GM23338 (cell line): ENCODE data around the gene PPP2R1B. TPM values are rescaled to one million over a fixed set of nuclear protein-coding genes. Genes with fewer than 3 reads are reported as not detected.

Experiments
- ATAC-seq: fragments of 200-7000 bp; cut with Tn5 transposase; 3 replicates; pipeline ENCODE4 v1.9.1; 2020
- DNase-seq: peaks from one replicate; pipeline ENCODE4 v3.0.0-alpha.2; 2015; ENCODE audit warnings: low spot score
- H2AFZ ChIP-seq: fragments of 200-600 bp; sonication (generic); 2 replicates; pipeline ENCODE4 v1.8.0; 2016; ENCODE audit warnings: antibody characterized with exemption, mild to moderate bottlenecking, moderate library complexity
- H3F3A ChIP-seq: fragments of 200-600 bp; sonication (generic); replicated peaks from 2 replicates; pipeline ENCODE4 v1.8.0; 2017; ENCODE audit warnings: antibody characterized with exemption, mixed run types, low read depth
- H3K27ac ChIP-seq: fragments of 200-600 bp; sonication (generic); 2 replicates; pipeline ENCODE4 v1.6.1; 2016; ENCODE audit warnings: low read depth
- H3K27me3 ChIP-seq: fragments of 200-600 bp; sonication (generic); 2 replicates; pipeline ENCODE4 v1.8.0; 2016; ENCODE audit warnings: mild to moderate bottlenecking, mixed run types, moderate library complexity; ENCODE audit not compliant: insufficient read depth
- H3K36me3 ChIP-seq: fragments of 200-600 bp; sonication (generic); 2 replicates; pipeline ENCODE4 v1.8.0; 2016; ENCODE audit warnings: mild to moderate bottlenecking; ENCODE audit not compliant: insufficient read depth
- H3K4me1 ChIP-seq: fragments of 200-600 bp; sonication (generic); 2 replicates; pipeline ENCODE4 v1.8.0; 2016; ENCODE audit warnings: mild to moderate bottlenecking, moderate library complexity; ENCODE audit not compliant: insufficient read depth
- H3K4me2 ChIP-seq: fragments of 200-600 bp; sonication (generic); 2 replicates; pipeline ENCODE4 v1.7.1; 2017; ENCODE audit warnings: mixed run types
- H3K4me3 ChIP-seq: fragments of 200-600 bp; sonication (generic); 2 replicates; pipeline ENCODE4 v1.6.1; 2016; ENCODE audit warnings: mixed run types
- H3K79me2 ChIP-seq: fragments of 200-600 bp; sonication (generic); replicated peaks from 2 replicates; pipeline ENCODE4 v1.8.0; 2017; ENCODE audit warnings: mild to moderate bottlenecking; ENCODE audit not compliant: insufficient read depth
- H3K9me2 ChIP-seq: fragments of 200-600 bp; sonication (generic); 2 replicates; pipeline ENCODE4 v1.8.0; 2017; ENCODE audit not compliant: insufficient read depth
- H4K20me1 ChIP-seq: fragments of 200-600 bp; sonication (generic); replicated peaks from 2 replicates; pipeline ENCODE4 v1.8.0; 2017; ENCODE audit warnings: mild to moderate bottlenecking; ENCODE audit not compliant: insufficient read depth
- H3K27ac Mint-ChIP-seq: 2 replicates; pipeline ENCODE4 v1.8.0; 2020; ENCODE audit warnings: inconsistent platforms, mild to moderate bottlenecking, moderate library complexity, mixed read lengths
- H3K27me3 Mint-ChIP-seq: 3 replicates; pipeline ENCODE4 v1.8.0; 2022; ENCODE audit warnings: low read depth, mild to moderate bottlenecking, moderate library complexity, mixed read lengths, inconsistent platforms; ENCODE audit not compliant: insufficient read depth, poor library complexity
- H3K36me3 Mint-ChIP-seq: 3 replicates; pipeline ENCODE4 v1.8.0; 2021; ENCODE audit warnings: low read depth, mild to moderate bottlenecking, inconsistent platforms, moderate library complexity, mixed read lengths
- H3K4me1 Mint-ChIP-seq: 3 replicates; pipeline ENCODE4 v1.8.0; 2020; ENCODE audit warnings: mild to moderate bottlenecking, inconsistent platforms, mixed read lengths
- H3K4me3 Mint-ChIP-seq: 3 replicates; pipeline ENCODE4 v1.8.0; 2021; ENCODE audit warnings: moderate library complexity, mild to moderate bottlenecking, inconsistent platforms, mixed read lengths
- H3K9me3 Mint-ChIP-seq: 3 replicates; pipeline ENCODE4 v1.8.0; 2020; ENCODE audit warnings: moderate library complexity, mild to moderate bottlenecking, inconsistent platforms, mixed read lengths
- CREB1 ChIP-seq: fragments of 250-450 bp; sonication (Bioruptor Pico); IDR thresholded peaks from 2 replicates; pipeline ENCODE4 v1.5.0; 2020; ENCODE audit warnings: low read depth, mild to moderate bottlenecking, moderate library complexity
- POLR2AphosphoS5 ChIP-seq: IDR thresholded peaks from 2 replicates; pipeline ENCODE4 v1.6.1; 2016; ENCODE audit warnings: antibody characterized with exemption, low read depth
- REST ChIP-seq: IDR thresholded peaks from one replicate; pipeline ENCODE4 v1.6.1; 2018; ENCODE audit warnings: antibody characterized with exemption; ENCODE audit not compliant: unreplicated experiment
- ZNF114 ChIP-seq: fragments of 250-450 bp; sonication (Bioruptor Pico); IDR thresholded peaks from 2 replicates; pipeline ENCODE4 v1.5.0; 2020; ENCODE audit warnings: mild to moderate bottlenecking, moderate library complexity
- ZNF331 ChIP-seq: fragments of 250-450 bp; sonication (Bioruptor Pico); IDR thresholded peaks from 2 replicates; pipeline ENCODE4 v1.5.0; 2020; ENCODE audit warnings: low read depth, mild to moderate bottlenecking, moderate library complexity
- ZNF462 ChIP-seq: fragments of 250-450 bp; sonication (Bioruptor Pico); IDR thresholded peaks from 2 replicates; pipeline ENCODE4 v1.5.0; 2020; ENCODE audit warnings: mild to moderate bottlenecking, moderate library complexity
- polyA plus RNA-seq: library from polyadenylated mRNA; unstranded; fragments of >200 nt; fragmentation: Nextera tagmentation; extraction: Ambion mirVana; gene quantifications from 2 replicates; pipeline ENCODE4 v1.2.1, GENCODE V29; 2016
- total RNA-seq: library from RNA; depleted of rRNA; stranded (reverse); fragments of >200 nt; shearing (Covaris generic); gene quantifications from 2 replicates; pipeline ENCODE4 v1.2.3, GENCODE V29; 2014

The PPP2R1B gene
- total and polyA plus RNA-seq, 2 experiments from 2014 or later, result 18.5 to 82.0 TPM

DNA sequence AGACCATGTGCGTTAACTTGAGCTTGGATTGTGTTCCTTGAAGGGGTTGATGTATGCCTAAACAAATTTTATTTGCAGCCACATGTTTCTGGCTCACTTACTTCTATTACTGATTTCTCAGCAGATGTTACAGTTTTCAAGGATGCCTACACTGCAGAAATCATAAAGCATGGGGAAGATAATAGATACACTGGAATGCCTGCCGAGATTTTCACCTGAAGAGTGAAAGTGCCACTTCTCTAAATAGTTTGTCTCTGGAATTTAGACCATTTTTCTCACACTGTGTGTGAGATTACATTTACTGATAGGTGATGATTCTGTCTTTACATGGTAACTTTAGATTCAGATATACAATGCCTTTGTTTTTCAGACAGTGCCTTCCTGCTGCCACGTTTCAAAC is 82.4 kb downstream of the PPP2R1B start:
- no peaks in the 10 kb centered on the region for H3K4me1 Mint-ChIP-seq

More for the DNA sequence above, 82.4 kb downstream of the PPP2R1B start:
- no peaks in the 10 kb centered on the region for H3K36me3 Mint-ChIP-seq
- H3K27ac Mint-ChIP-seq, result no peak overlapping the region; the same call in 1 of the 2 replicates
- no peaks in the 10 kb centered on the region for H3K9me3 Mint-ChIP-seq
- Histone ChIP-seq H3K4me1 (no peaks in the 10 kb centered on the region), H3K9me2 (no peaks in the 10 kb centered on the region), H3K4me3 (no peak overlapping the region), H3K36me3 (no peaks in the 10 kb centered on the region), H3K4me2 (no peak overlapping the region), H2AFZ (no peak overlapping the region), H3K27me3 (no peaks in the 10 kb centered on the region), H3K27ac (no peak overlapping the region), H3F3A (no peaks in the 10 kb centered on the region), H4K20me1 (no peaks in the 10 kb centered on the region), H3K79me2 (no peaks in the 10 kb centered on the region)
- peaks cover 2% of the 10 kb centered on the region for H3K27me3 Mint-ChIP-seq
- no peak overlapping the region for H3K4me3 Mint-ChIP-seq
- no peak for ATAC-seq
- DNase-seq, result no peak
- TF ChIP-seq ZNF462 (CRISPR knock-in tag), result no peak
- no peak for TF ChIP-seq ZNF114 (CRISPR knock-in tag)
- TF ChIP-seq CREB1 (CRISPR knock-in tag), result no peak
- no peak for TF ChIP-seq ZNF331 (CRISPR knock-in tag)
- no peak for TF ChIP-seq REST
- no peak for TF ChIP-seq POLR2AphosphoS5
